Colonic mucosa (tissue), 4 donors: ENCODE data around the gene ARID1B. TPM values are rescaled to one million over a fixed set of nuclear protein-coding genes. Genes with fewer than 3 reads are reported as not detected.

ENCODE experiments used
- DNase-seq: peaks from one replicate; pipeline ENCODE4 v3.0.0-alpha.2; 2020
- H3K27ac ChIP-seq: fragments of 200-600 bp; one replicate; pipeline ENCODE4 v1.8.0; 2021
- H3K27me3 ChIP-seq: fragments of 200-600 bp; one replicate; pipeline ENCODE4 v1.8.0; 2021
- H3K36me3 ChIP-seq: fragments of 200-600 bp; one replicate; pipeline ENCODE4 v1.8.0; 2021
- H3K4me1 ChIP-seq: fragments of 200-600 bp; one replicate; pipeline ENCODE4 v1.8.0; 2021; ENCODE audit warnings: mild to moderate bottlenecking
- H3K4me3 ChIP-seq: fragments of 200-600 bp; one replicate; pipeline ENCODE4 v1.8.0; 2021
- H3K9ac ChIP-seq, 2 donors: one replicate each; pipeline ENCODE4 v1.7.0; 2013; ENCODE audit warnings: control low read depth in 2 of 2, low read depth in 2 of 2, low read length in 2 of 2
- H3K9me3 ChIP-seq: fragments of 200-600 bp; one replicate; pipeline ENCODE4 v1.8.0; 2021
- CTCF ChIP-seq: fragments of 200-600 bp; IDR thresholded peaks from one replicate; pipeline ENCODE4 v1.8.0; 2022; ENCODE audit warnings: antibody characterized with exemption, mild to moderate bottlenecking
- intact Hi-C: fragments of 100-400 bp; cut with DNase I; formaldehyde crosslinking; loops from one replicate; pipeline ENCODE4 v1.14.1; 2022
- total RNA-seq, 2 donors: library from RNA; stranded (reverse); fragmentation: NEBNext Ultra II Directional in 1 of 2; extraction: Animal tissue kit (Norgen Biotek cat#: 25700) in 1 of 2; gene quantifications; one replicate each; pipeline ENCODE4 v1.2.1, GENCODE V29; 2021
- donor health status: healthy.
- donor health status: DM: no; HTN: no; CAD: no.
- donor health status: DM: no; HTN: no; CAD: no.

ARID1B gene
- total RNA-seq, 2 donors from 2014 or later: 61.3 to 71.5 TPM

GRCh38 chr6:156809446-156810178, 32.4 kb downstream of the ARID1B start:
- intact Hi-C loops: no loop called here
- no peak for TF ChIP-seq CTCF
- H3K9me3 ChIP-seq: no peaks in the 10 kb centered on the region
- no peak overlapping the region for H3K4me3 ChIP-seq
- H3K9ac ChIP-seq: no peak overlapping the region
- no peak for DNase-seq
- no peaks in the 10 kb centered on the region for H3K36me3 ChIP-seq
- no peaks in the 10 kb centered on the region for H3K27me3 ChIP-seq
- H3K27ac ChIP-seq: no peak overlapping the region
- H3K4me1 ChIP-seq: no peaks in the 10 kb centered on the region

DNA sequence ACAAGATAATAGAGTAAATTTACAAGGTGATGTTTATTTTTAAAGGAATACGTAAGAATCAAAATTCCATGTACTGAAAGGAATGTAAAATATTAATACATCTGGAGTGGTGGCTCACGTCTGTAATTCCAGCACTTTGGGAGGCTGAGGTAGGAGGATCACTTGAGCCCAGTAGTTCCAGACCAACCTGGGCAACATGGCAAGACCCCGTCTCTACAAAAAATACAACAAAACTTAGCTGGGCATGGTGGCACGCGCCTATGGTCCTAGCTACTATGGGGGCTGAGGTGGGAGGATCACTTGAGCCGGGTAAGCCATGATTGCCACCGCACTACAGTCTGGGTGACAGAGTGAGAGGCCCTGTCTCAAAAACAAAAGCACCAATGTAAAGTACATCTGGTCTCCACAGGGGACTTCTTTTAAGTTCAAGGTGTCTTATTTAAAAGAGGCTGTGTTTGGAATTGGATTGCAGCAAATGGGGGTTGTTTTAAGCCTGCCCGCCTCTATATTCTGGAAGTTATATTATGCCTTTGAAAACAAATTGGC, 36.9 kb downstream of the ARID1B start:
- Histone ChIP-seq H3K27me3 (no peaks in the 10 kb centered on the region), H3K27ac (no peak overlapping the region), H3K4me3 (no peak overlapping the region), H3K36me3 (no peaks in the 10 kb centered on the region), H3K9me3 (no peaks in the 10 kb centered on the region), H3K4me1 (no peaks in the 10 kb centered on the region), H3K9ac (no peak overlapping the region)
- intact Hi-C loops: no loop called here
- DNase-seq: no peak
- TF ChIP-seq CTCF: no peak

DNA sequence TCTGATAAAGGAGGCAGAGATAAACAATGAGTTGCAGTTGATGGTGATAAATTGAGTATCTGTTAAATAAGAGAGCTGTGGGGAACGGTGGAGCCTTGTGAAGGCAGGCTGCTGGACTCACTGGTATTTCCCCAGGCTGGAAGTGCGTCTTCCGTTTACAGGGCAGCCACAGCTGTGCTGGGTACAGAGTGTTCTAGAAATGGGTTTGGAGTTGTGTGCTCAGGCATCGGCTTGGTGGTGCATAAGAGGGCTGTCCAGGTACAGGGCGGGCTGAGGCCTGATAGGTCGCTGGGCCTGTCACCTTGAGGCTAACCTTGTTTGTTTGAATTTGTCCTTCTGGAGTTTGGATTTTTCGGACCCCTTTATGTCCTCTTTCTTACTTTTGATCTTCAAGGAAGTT, 39.3 kb downstream of the ARID1B start:
- H3K4me3 ChIP-seq: no peak overlapping the region
- no peak for DNase-seq
- H3K9ac ChIP-seq: no peak overlapping the region
- no peak overlapping the region for H3K27ac ChIP-seq
- H3K36me3 ChIP-seq: no peaks in the 10 kb centered on the region
- no peaks in the 10 kb centered on the region for H3K4me1 ChIP-seq
- TF ChIP-seq CTCF: no peak
- no peaks in the 10 kb centered on the region for H3K9me3 ChIP-seq
- intact Hi-C loops: no loop called here
- no peaks in the 10 kb centered on the region for H3K27me3 ChIP-seq

DNA sequence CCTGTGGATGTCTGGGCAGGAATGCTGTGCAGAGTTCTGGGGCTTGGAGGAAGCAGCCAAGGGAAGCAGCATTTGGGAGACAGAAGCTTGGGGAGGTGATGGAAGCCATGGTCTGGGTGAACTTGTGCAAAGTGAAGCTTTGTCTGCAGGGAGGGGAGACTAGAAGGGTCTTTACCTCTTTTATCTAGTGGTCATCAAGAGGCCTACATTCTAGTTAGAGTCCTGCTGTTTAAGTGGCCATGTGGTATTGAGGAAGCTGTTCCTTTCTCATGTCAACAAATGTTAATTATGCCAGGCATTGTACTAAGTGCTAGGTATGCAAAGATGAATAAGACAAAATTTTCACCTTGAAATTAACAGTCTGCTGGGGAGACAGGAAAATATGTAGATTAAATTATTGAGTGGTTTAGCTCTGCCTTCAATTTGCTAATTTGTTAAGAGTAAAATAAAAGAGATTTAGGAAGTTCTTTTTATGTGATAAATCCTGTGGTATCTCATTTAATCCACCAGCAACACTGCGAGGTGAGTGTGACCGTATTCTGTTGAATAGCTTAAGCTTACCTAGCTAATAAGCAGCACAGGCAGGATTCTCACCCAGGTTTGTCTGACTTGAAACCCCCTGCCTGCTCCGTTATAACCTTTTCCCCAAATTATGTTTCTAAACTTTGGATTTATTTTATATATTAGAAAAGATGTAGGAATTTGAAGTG, 43.1 kb downstream of the ARID1B start:
- H3K36me3 ChIP-seq: no peaks in the 10 kb centered on the region
- no peak overlapping the region for H3K4me3 ChIP-seq
- H3K27ac ChIP-seq: no peak overlapping the region
- H3K27me3 ChIP-seq: no peaks in the 10 kb centered on the region
- H3K9ac ChIP-seq: no peak overlapping the region
- no peaks in the 10 kb centered on the region for H3K4me1 ChIP-seq
- TF ChIP-seq CTCF: no peak
- intact Hi-C loops: no loop called here
- H3K9me3 ChIP-seq: no peaks in the 10 kb centered on the region
- no peak for DNase-seq

DNA sequence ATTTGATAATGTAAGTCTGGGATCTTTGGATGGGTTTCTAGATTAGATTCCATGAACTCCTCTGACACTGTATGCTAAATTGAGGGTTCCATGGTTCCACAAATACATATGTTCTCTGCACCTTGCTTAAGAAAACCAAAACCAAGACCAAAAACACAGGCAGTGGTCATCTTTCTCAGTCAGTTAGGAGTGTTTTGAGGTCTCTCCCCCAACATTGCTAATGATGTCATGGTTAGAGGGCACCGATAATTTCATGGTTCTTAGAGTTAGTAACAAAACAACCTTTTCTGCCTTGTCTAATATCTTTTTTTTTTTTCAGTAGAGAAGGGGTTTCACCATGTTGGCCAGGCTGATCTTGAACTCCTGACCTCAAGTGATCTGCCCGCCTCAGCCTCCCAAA, 44.5 kb downstream of the ARID1B start:
- intact Hi-C loops: no loop called here
- no peak overlapping the region for H3K4me3 ChIP-seq
- H3K27me3 ChIP-seq: no peaks in the 10 kb centered on the region
- DNase-seq: no peak
- H3K4me1 ChIP-seq: no peaks in the 10 kb centered on the region
- H3K9me3 ChIP-seq: no peaks in the 10 kb centered on the region
- no peak overlapping the region for H3K9ac ChIP-seq
- no peak for TF ChIP-seq CTCF
- H3K27ac ChIP-seq: no peak overlapping the region
- no peaks in the 10 kb centered on the region for H3K36me3 ChIP-seq
